PFSK-1 (cell line): ENCODE results near the gene ASGR1.

ENCODE experiments used
- POLR2AphosphoS5 ChIP-seq: IDR thresholded peaks from 2 replicates; pipeline ENCODE4 v1.6.1; 2012; ENCODE audit warnings: low read depth, mild to moderate bottlenecking, control low read depth, low read length, moderate library complexity
- REST ChIP-seq, 2 experiments: IDR thresholded peaks; 2 replicates each; pipeline versions ENCODE4 v1.6.1 to v1.8.0; 2011 to 2012; ENCODE audit warnings: low read depth in 2 of 2, low read length in 2 of 2, control low read depth in 1 of 2, inconsistent platforms in 1 of 2, mild to moderate bottlenecking in 1 of 2, moderate library complexity in 1 of 2; ENCODE audit not compliant: insufficient read depth in 1 of 2

GRCh38 chr17:7133916-7134315, 45.3 kb downstream of the ASGR1 start:
- TF ChIP-seq POLR2AphosphoS5 (no peak), REST (IDR thresholded peaks at IDR 0.05; ENCODE audit: insufficient read depth in 1 of 2, low read depth in 2 of 2, low read length in 2 of 2) (no peak)
